BLaER1 treated with 17β-estradiol and CSF1 and Interleukin-3, amounts not matched to agents 10 nM and 100 nM (cell line): Measurements from ENCODE around the gene NDUFS6.

Experiments used
- H3K27ac ChIP-seq, 11 experiments: shearing (Covaris generic); formaldehyde crosslinking; 2 replicates each; pipeline ENCODE4 v1.8.1; 2022
- H3K27me3 ChIP-seq, 11 experiments: shearing (Covaris generic); formaldehyde crosslinking; 2 replicates each; pipeline ENCODE4 v1.8.1; 2022
- H3K36me3 ChIP-seq, 11 experiments: shearing (Covaris generic); formaldehyde crosslinking; 2 replicates each; pipeline ENCODE4 v1.8.1; 2022
- H3K4me1 ChIP-seq, 10 experiments: shearing (Covaris generic); formaldehyde crosslinking; 2 replicates each; pipeline ENCODE4 v1.8.1; 2022
- H3K4me2 ChIP-seq, 11 experiments: shearing (Covaris generic); formaldehyde crosslinking; 2 replicates each; pipeline ENCODE4 v1.8.1; 2022
- H3K4me3 ChIP-seq, 10 experiments: shearing (Covaris generic); formaldehyde crosslinking; 2 replicates each; pipeline ENCODE4 v1.8.1; 2022
- H3K9ac ChIP-seq, 11 experiments: shearing (Covaris generic); formaldehyde crosslinking; 2 replicates each; pipeline ENCODE4 v1.8.1; 2022
- H3K9me3 ChIP-seq, 11 experiments: shearing (Covaris generic); formaldehyde crosslinking; replicated peaks in 1 of 11; 2 replicates each; pipeline ENCODE4 v1.8.1; 2022
- H4K20me1 ChIP-seq, 11 experiments: shearing (Covaris generic); formaldehyde crosslinking; 2 replicates each; pipeline ENCODE4 v1.8.1; 2022
- Cebpa-rat ChIP-seq, 11 experiments: shearing (Covaris generic); IDR thresholded peaks; 2 replicates each; pipeline ENCODE4 v1.8.1; 2022

The NDUFS6 gene

GRCh38 chr5:1763548-1763911, 37.7 kb upstream of the NDUFS6 start:
- H3K36me3 ChIP-seq: no peaks in the 10 kb centered on the region
- no peak overlapping the region for H3K4me3 ChIP-seq
- H3K4me2 ChIP-seq: peak overlapping the region in 9 of 11 experiments; percentile 60 to 90 (median 78); a peak in 17 of 22 replicates
- H3K4me1 ChIP-seq: peaks cover 18 to 56% (median 50%) of the 10 kb centered on the region in 10 experiments
- no peak for TF ChIP-seq Cebpa-rat (IDR thresholded peaks at IDR 0.05)
- H3K9me3 ChIP-seq: peaks cover 4 to 8% (median 5%) of the 10 kb centered on the region in 11 experiments
- no peak overlapping the region for H3K27ac ChIP-seq
- peaks cover 0 to 54% (median 9%) of the 10 kb centered on the region in 11 experiments; a peak in 16 of 22 replicates for H3K27me3 ChIP-seq
- no peak overlapping the region for H3K9ac ChIP-seq
- peaks cover 0 to 7% (median 0%) of the 10 kb centered on the region in 11 experiments; a peak in 2 of 22 replicates for H4K20me1 ChIP-seq

- Histone ChIP-seq H3K4me2 (peak overlapping the region in 8 of 11 experiments; percentile 69 to 90 (median 78); a peak in 14 of 22 replicates), H3K4me1 (peaks cover 18 to 56% (median 50%) of the 10 kb centered on the region in 10 experiments), H3K27ac (no peak overlapping the region), H4K20me1 (peaks cover 0 to 7% (median 0%) of the 10 kb centered on the region in 11 experiments; a peak in 2 of 22 replicates), H3K9me3 (peaks cover 0 to 3% (median 0%) of the 10 kb centered on the region in 11 experiments; a peak in 2 of 22 replicates), H3K36me3 (no peaks in the 10 kb centered on the region), H3K4me3 (no peak overlapping the region), H3K9ac (no peak overlapping the region), H3K27me3 (peaks cover 0 to 54% (median 9%) of the 10 kb centered on the region in 11 experiments; a peak in 16 of 22 replicates)
- no peak for TF ChIP-seq Cebpa-rat (IDR thresholded peaks at IDR 0.05)
These were observed 37.1 kb upstream of the NDUFS6 start for GRCh38 chr5:1763960-1764605.

DNA sequence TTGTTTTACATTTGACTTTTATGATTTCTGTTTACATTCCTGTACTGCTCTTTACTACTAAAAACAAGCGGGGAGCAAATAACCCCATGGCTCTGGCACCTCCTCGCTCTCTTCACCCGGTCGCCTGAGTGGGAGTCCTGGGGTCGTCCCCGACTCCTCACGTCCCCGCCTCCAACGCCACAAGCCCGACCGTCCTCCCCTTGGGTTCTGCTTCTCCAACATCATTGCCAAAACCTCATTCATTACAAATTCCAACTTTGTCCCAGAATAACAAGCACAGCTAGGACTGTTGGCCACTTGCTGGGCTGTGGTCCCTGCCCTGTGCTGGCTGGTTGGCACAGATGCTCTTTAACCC, 36.6 kb upstream of the NDUFS6 start:
- Histone ChIP-seq H3K9ac (no peak overlapping the region), H3K27me3 (peaks cover 0 to 53% (median 9%) of the 10 kb centered on the region in 11 experiments; a peak in 16 of 22 replicates), H3K4me2 (peak overlapping the region in 8 of 11 experiments; percentile 69 to 90 (median 78); a peak in 13 of 22 replicates), H3K27ac (no peak overlapping the region), H4K20me1 (peaks cover 0 to 7% (median 0%) of the 10 kb centered on the region in 11 experiments; a peak in 2 of 22 replicates), H3K4me1 (peaks cover 18 to 56% (median 50%) of the 10 kb centered on the region in 10 experiments), H3K9me3 (peaks cover 0 to 3% (median 0%) of the 10 kb centered on the region in 11 experiments; a peak in 2 of 22 replicates), H3K36me3 (no peaks in the 10 kb centered on the region), H3K4me3 (no peak overlapping the region)
- TF ChIP-seq Cebpa-rat (IDR thresholded peaks at IDR 0.05): no peak

DNA sequence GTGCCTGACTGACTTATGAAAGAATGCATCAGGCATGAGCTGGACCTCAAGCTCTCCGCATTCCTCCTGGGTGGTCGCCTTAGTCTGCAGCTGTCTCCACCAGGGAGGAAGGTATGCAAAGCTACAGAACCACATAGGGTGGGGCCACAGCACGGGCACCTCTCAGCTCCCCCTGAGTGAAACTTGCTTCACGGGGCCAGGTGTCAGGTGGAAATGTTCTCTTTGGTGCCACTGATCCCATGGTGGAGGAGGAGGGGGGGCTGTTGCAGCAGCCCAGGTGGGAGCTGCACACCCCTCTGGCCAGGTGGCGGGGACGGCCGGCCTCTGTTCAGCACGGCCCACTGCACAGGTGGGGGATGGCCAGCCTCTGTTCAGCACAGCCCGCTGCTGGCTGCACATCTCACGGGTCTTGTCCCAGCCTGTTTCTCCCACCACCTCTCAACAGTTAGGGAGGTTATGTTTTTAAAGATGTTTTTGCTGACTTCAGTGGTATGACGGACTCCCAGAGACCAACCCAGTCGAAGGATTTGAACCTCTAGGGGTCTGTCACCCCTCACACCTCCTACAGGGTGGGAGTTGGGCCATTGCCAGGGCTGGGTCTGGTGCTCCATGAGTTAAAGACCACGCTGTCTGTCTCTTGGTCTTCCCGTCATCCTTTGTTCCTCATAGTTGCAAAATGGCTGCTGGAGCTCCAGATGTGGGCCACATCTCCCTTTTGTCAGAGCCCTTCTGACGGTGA, 35.9 kb upstream of the NDUFS6 start:
- Histone ChIP-seq H3K4me1 (peaks cover 18 to 53% (median 49%) of the 10 kb centered on the region in 10 experiments), H3K9me3 (peaks cover 0 to 3% (median 0%) of the 10 kb centered on the region in 11 experiments; a peak in 2 of 22 replicates), H4K20me1 (peaks cover 0 to 7% (median 0%) of the 10 kb centered on the region in 11 experiments; a peak in 2 of 22 replicates), H3K27ac (no peak overlapping the region), H3K9ac (no peak overlapping the region), H3K27me3 (peaks cover 0 to 45% (median 9%) of the 10 kb centered on the region in 11 experiments; a peak in 16 of 22 replicates), H3K4me3 (no peak overlapping the region), H3K4me2 (peak overlapping the region in 7 of 11 experiments; percentile 12 to 90 (median 79); a peak in 12 of 22 replicates), H3K36me3 (no peaks in the 10 kb centered on the region)
- no peak for TF ChIP-seq Cebpa-rat (IDR thresholded peaks at IDR 0.05)

DNA sequence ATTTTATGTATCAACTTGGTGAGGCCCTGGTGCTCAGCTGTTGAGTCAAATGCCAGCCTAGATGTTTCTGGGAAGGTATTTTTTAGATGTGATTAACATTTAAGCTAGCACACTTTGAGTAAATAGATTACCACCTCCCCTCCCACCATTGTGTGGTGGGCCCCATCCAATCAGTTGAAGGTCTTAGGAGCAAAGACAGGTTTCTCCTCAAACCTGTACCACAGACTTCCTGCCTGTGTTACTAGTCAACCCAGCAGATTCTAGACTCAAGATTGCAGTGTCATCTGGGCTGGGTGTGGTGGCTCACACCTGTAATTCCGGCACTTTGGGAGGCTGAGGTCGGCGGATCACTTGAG, 35.3 kb upstream of the NDUFS6 start:
- H3K36me3 ChIP-seq: no peaks in the 10 kb centered on the region
- no peak for TF ChIP-seq Cebpa-rat (IDR thresholded peaks at IDR 0.05)
- no peak overlapping the region for H3K27ac ChIP-seq
- H4K20me1 ChIP-seq: peaks cover 0 to 7% (median 0%) of the 10 kb centered on the region in 11 experiments; a peak in 2 of 22 replicates
- H3K4me2 ChIP-seq: no peak overlapping the region; a peak in 1 of 22 replicates
- H3K9me3 ChIP-seq: peaks cover 0 to 3% (median 0%) of the 10 kb centered on the region in 11 experiments; a peak in 2 of 22 replicates
- no peak overlapping the region for H3K9ac ChIP-seq
- H3K27me3 ChIP-seq: peaks cover 0 to 40% (median 7%) of the 10 kb centered on the region in 11 experiments; a peak in 16 of 22 replicates
- H3K4me3 ChIP-seq: no peak overlapping the region
- peaks cover 15 to 48% (median 43%) of the 10 kb centered on the region in 10 experiments for H3K4me1 ChIP-seq

DNA sequence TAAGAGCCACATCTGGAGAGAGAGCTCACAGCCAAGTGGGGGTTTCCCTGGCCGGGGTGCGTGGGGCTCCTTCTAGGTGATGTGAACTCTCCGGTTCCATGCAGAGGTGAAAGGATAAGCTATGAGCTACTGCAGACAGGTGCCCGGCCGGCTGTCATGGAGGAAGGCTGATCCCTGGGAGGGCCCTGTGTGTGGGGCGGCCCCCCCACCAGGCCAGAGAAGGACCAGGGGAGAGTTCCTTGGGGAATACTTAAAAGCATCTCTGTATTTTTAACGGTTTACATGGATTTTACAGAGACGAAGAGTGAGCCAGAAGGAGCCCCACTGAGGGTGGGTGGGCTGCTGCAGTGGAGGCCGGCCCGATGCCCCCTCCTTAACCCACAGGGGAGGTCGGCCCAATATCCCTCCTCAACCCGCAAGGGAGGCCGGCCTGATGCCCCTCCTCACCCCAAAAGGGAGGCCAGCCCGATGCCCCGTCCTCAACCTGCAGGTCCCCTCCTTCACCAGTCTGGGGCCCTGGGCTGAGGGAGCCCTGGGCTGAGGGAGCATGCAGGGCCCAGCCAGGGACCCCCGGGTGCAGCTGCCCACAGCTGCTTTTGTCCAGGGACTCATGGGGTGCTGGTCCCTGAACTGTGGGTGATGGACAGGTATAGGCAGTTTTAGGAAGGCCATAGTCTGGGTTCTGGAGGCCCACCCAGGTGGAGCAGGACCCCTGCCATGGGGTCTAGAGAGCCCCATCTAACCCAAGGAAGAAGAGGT, 33.5 kb upstream of the NDUFS6 start:
- H3K27me3 ChIP-seq: peaks cover 0 to 21% (median 0%) of the 10 kb centered on the region in 11 experiments; a peak in 6 of 22 replicates
- no peak overlapping the region for H3K9ac ChIP-seq
- H3K4me3 ChIP-seq: no peak overlapping the region
- peaks cover 0 to 7% (median 0%) of the 10 kb centered on the region in 11 experiments; a peak in 2 of 22 replicates for H4K20me1 ChIP-seq
- peaks cover 0 to 3% (median 0%) of the 10 kb centered on the region in 11 experiments; a peak in 2 of 22 replicates for H3K9me3 ChIP-seq
- H3K36me3 ChIP-seq: no peaks in the 10 kb centered on the region
- H3K4me1 ChIP-seq: peaks cover 6 to 32% (median 25%) of the 10 kb centered on the region in 10 experiments
- no peak overlapping the region for H3K4me2 ChIP-seq
- no peak for TF ChIP-seq Cebpa-rat (IDR thresholded peaks at IDR 0.05)
- H3K27ac ChIP-seq: no peak overlapping the region

DNA sequence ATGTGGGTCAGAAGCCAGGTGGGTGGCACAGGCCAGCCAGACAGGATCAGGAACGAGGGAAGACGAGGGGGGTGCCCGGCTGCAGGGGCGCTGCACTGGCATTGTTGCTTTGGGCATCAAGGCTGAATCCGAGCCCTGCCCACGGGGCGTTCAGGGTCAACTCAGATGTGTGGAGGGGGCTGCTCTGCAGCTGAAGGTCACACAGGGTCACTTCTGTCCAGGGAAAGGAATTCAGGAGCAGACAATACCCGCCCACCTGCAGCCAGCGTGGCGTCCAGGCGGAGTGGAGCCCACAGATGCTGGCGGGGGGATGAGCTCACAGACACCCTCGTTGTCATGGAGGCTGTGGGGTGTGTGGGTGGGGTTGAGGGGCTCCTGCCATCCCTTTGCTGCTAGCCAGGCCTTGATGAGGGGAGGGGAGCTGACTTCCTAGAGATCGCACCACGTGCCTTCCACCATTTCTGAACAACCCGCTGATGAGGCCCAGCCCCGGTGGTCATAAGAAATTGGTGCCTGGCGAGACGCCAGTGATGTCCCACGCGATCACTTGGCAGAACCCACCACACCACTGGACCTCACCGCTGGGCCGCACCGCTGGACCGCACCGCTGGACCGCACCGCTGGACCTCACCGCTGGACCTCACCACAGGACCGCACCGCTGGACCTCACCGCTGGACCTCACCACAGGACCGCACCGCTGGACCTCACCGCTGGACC, 32.8 kb upstream of the NDUFS6 start:
- H3K9ac ChIP-seq: no peak overlapping the region
- peaks cover 0 to 14% (median 0%) of the 10 kb centered on the region in 11 experiments; a peak in 5 of 22 replicates for H3K27me3 ChIP-seq
- H4K20me1 ChIP-seq: no peaks in the 10 kb centered on the region; a peak in 1 of 22 replicates
- H3K27ac ChIP-seq: no peak overlapping the region
- H3K4me3 ChIP-seq: no peak overlapping the region
- TF ChIP-seq Cebpa-rat (IDR thresholded peaks at IDR 0.05): no peak
- no peaks in the 10 kb centered on the region for H3K36me3 ChIP-seq
- peaks cover 0 to 24% (median 18%) of the 10 kb centered on the region in 10 experiments; a peak in 15 of 20 replicates for H3K4me1 ChIP-seq
- peaks cover 0 to 3% (median 0%) of the 10 kb centered on the region in 11 experiments; a peak in 2 of 22 replicates for H3K9me3 ChIP-seq
- no peak overlapping the region for H3K4me2 ChIP-seq
